Uterus (tissue), 2 donors: Measurements from ENCODE around the gene ZNF282.

Experiments
- CTCF ChIP-seq, 4 experiments: fragments of 200-600 bp in 2 of 4; fragments of 450-650 bp in 2 of 4; sonication (generic) in 2 of 4; IDR thresholded peaks; one replicate each; pipeline ENCODE4 v1.5.1; 2016 to 2019; ENCODE audit warnings: antibody characterized with exemption in 4 of 4, mild to moderate bottlenecking in 2 of 4, moderate library complexity in 1 of 4
- POLR2A ChIP-seq, 2 donors: fragments of 450-650 bp; IDR thresholded peaks; one replicate each; pipeline ENCODE4 v1.6.1; 2016; ENCODE audit warnings: antibody characterized with exemption in 2 of 2, mild to moderate bottlenecking in 1 of 2, moderate library complexity in 1 of 2

- TF ChIP-seq POLR2A (IDR thresholded peaks at IDR 0.05) (no peak), CTCF (IDR thresholded peaks at IDR 0.05) (no peak)
Measured at GRCh38 chr7:149166630-149167352, 28.6 kb upstream of the ZNF282 start.
